Mesothelial cell of epicardium (in vitro differentiated cells): ENCODE data around the gene ABCC5. TPM values are rescaled to one million over a fixed set of nuclear protein-coding genes. Genes with fewer than 3 reads are reported as not detected.

Experiments
- DNase-seq, 2 experiments: peaks; one replicate each; pipeline ENCODE4 v3.0.0; 2021; ENCODE audit warnings: low spot score in 2 of 2; ENCODE audit not compliant: unreplicated experiment in 2 of 2
- H3K27ac Mint-ChIP-seq: 2 replicates; pipeline ENCODE4 v1.8.0; 2021; ENCODE audit warnings: mixed read lengths
- H3K27me3 Mint-ChIP-seq: 2 replicates; pipeline ENCODE4 v1.8.0; 2021; ENCODE audit warnings: low read depth, mixed read lengths
- H3K36me3 Mint-ChIP-seq: 2 replicates; pipeline ENCODE4 v1.8.0; 2021; ENCODE audit warnings: mixed read lengths
- H3K4me1 Mint-ChIP-seq: 2 replicates; pipeline ENCODE4 v1.8.0; 2021; ENCODE audit warnings: mixed read lengths
- H3K4me3 Mint-ChIP-seq: 2 replicates; pipeline ENCODE4 v1.8.0; 2021; ENCODE audit warnings: mild to moderate bottlenecking, moderate library complexity, mixed read lengths
- H3K9me3 Mint-ChIP-seq: 2 replicates; pipeline ENCODE4 v1.8.0; 2021; ENCODE audit warnings: mixed read lengths
- CTCF ChIP-seq: fragments of 200-600 bp; sonication (generic); IDR thresholded peaks from one replicate; pipeline ENCODE4 v1.5.0; 2021; ENCODE audit warnings: antibody characterized with exemption; ENCODE audit not compliant: unreplicated experiment
- total RNA-seq: library from RNA; stranded (reverse); gene quantifications from 3 replicates; pipeline ENCODE4 v1.2.1, GENCODE V29; 2021

The ABCC5 gene
- total RNA-seq, 1 donor from 2014 or later, result 62.3 TPM

DNA sequence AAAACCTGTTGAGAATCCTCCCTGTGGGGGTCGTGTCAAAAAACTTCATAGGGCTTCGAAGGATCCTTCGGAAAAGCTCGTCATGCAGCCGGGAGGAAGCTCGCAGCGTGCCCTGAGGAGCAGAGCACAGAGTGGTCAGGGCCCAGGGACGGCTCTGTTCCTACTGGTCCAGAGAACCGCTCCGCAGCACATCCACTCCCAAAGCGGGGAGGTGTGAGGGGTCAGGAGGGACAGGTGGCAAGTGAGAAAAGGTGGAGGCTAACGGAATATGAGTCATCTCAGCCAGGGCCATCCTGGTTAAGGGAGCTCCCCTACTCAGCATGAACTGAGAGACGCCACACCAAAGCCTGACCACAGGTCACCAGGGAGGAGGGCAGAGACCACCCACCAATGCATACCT lies 66.2 kb downstream of the ABCC5 start:
- H3K9me3 Mint-ChIP-seq, result no peaks in the 10 kb centered on the region

GRCh38 chr3:183949690-183950089 lies 68.0 kb downstream of the ABCC5 start:
- no peak for TF ChIP-seq CTCF
- H3K4me3 Mint-ChIP-seq, result no peak overlapping the region
- no peaks in the 10 kb centered on the region for H3K27me3 Mint-ChIP-seq
- no peaks in the 10 kb centered on the region for H3K9me3 Mint-ChIP-seq
- H3K36me3 Mint-ChIP-seq, result peaks cover 49% of the 10 kb centered on the region
- no peaks in the 10 kb centered on the region for H3K4me1 Mint-ChIP-seq
- H3K27ac Mint-ChIP-seq, result no peak overlapping the region
- no peak for DNase-seq

More for the DNA sequence above, 66.2 kb downstream of the ABCC5 start:
- H3K27ac Mint-ChIP-seq, result no peak overlapping the region
- no peak overlapping the region for H3K4me3 Mint-ChIP-seq
- H3K4me1 Mint-ChIP-seq, result no peaks in the 10 kb centered on the region
- DNase-seq, result no peak
- H3K27me3 Mint-ChIP-seq, result no peaks in the 10 kb centered on the region
- no peak for TF ChIP-seq CTCF
- H3K36me3 Mint-ChIP-seq, result peaks cover 47% of the 10 kb centered on the region

DNA sequence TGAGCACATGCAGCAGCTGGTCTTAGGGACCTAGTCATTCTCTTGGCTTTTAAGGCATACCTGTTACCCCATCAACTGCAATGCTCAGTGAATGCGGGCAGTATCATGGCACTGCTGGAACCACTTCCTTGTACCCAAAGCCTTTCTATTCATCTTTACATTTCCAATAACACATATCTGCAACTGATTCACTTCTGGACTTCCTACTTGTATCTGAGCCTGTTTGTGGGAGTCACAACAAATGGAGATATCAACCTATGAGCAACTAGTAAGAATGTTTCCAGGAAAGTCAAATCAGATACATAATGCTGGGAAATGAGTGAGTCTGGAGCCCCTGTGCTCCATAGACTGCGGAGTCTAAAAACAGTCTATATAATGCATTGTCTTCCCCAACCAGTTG lies 71.6 kb downstream of the ABCC5 start:
- Mint-ChIP-seq H3K9me3 (no peaks in the 10 kb centered on the region), H3K4me3 (no peak overlapping the region)
- TF ChIP-seq CTCF, result no peak

DNA sequence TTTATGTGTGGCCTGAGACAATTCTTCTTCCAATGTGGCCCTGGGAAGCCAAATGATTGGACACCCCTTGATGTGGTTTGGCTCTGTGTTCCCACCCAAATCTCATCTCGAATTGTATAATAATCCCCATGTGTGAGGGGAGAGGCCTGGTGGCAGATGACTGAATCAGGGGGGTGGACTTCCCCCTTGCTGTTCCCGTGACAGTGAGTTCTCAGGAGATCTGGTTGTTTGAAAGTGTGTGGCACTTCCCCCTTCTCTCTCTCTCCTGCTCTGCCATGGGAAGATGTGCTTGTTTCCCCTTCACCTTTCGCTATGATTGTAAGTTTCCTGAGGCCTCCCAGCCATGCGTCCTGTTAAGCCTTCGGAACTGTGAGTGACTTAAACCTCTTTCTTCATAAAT lies 72.9 kb downstream of the ABCC5 start:
- no peak for TF ChIP-seq CTCF
- peaks cover 43% of the 10 kb centered on the region for H3K36me3 Mint-ChIP-seq
- H3K4me3 Mint-ChIP-seq, result no peak overlapping the region
- H3K27ac Mint-ChIP-seq, result no peak overlapping the region
- no peaks in the 10 kb centered on the region for H3K27me3 Mint-ChIP-seq
- H3K4me1 Mint-ChIP-seq, result no peaks in the 10 kb centered on the region
- no peak for DNase-seq
- H3K9me3 Mint-ChIP-seq, result no peaks in the 10 kb centered on the region

More for the DNA sequence above, 71.6 kb downstream of the ABCC5 start:
- Mint-ChIP-seq H3K4me1 (no peaks in the 10 kb centered on the region), H3K27me3 (no peaks in the 10 kb centered on the region), H3K36me3 (peaks cover 39% of the 10 kb centered on the region), H3K27ac (no peak overlapping the region)
- no peak for DNase-seq

DNA sequence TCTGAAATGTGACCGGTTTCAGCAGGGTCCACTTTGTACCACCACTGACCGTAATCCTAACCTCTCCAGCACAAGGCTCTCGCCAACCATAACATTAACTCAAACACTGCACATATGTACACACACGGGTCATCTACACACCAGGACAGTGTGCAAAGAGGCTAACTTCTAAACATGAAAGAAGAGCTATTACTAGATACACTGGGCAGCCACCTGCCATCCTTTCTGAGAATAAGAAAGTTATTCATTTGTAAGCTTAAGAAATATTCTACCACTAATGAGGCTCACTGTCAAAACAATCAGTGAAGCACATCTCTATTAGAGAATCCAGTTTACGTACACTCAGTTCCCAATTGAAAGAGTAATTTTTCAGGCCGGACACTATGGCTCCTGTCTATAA lies 73.9 kb downstream of the ABCC5 start:
- DNase-seq, result no peak
- H3K36me3 Mint-ChIP-seq, result peaks cover 44% of the 10 kb centered on the region
- no peaks in the 10 kb centered on the region for H3K4me1 Mint-ChIP-seq
- no peak overlapping the region for H3K4me3 Mint-ChIP-seq
- no peaks in the 10 kb centered on the region for H3K9me3 Mint-ChIP-seq
- H3K27me3 Mint-ChIP-seq, result no peaks in the 10 kb centered on the region
- no peak for TF ChIP-seq CTCF
- no peak overlapping the region for H3K27ac Mint-ChIP-seq

GRCh38 chr3:183941216-183941615 lies 76.5 kb downstream of the ABCC5 start:
- no peak overlapping the region for H3K27ac Mint-ChIP-seq
- TF ChIP-seq CTCF, result no peak
- peaks cover 43% of the 10 kb centered on the region for H3K36me3 Mint-ChIP-seq

More at GRCh38 chr3:183941216-183941615, 76.5 kb downstream of the ABCC5 start:
- Mint-ChIP-seq H3K27me3 (no peaks in the 10 kb centered on the region), H3K4me1 (no peaks in the 10 kb centered on the region), H3K4me3 (no peak overlapping the region), H3K9me3 (no peaks in the 10 kb centered on the region)
- no peak for DNase-seq
